SK-N-SH (cell line): ENCODE results near the gene ANK3.

Experiments
- EP300 ChIP-seq, 2 experiments: IDR thresholded peaks; 2 replicates each; pipeline versions ENCODE4 v1.4.0 to v1.6.1; 2012; ENCODE audit warnings: borderline replicate concordance in 1 of 2, low read depth in 1 of 2, low read length in 1 of 2
- GABPA ChIP-seq: IDR thresholded peaks from 2 replicates; pipeline ENCODE4 v1.4.0; 2012; ENCODE audit warnings: low read depth, mild to moderate bottlenecking
- GATA2 ChIP-seq: sonication (generic); formaldehyde crosslinking; IDR thresholded peaks from 2 replicates; pipeline ENCODE4 v1.5.0; 2020; ENCODE audit warnings: mild to moderate bottlenecking, missing genetic modification reagents
- JUND ChIP-seq: IDR thresholded peaks from 2 replicates; pipeline ENCODE4 v1.4.0; 2012
- MAX ChIP-seq: IDR thresholded peaks from 2 replicates; pipeline ENCODE4 v1.4.0; 2012; ENCODE audit warnings: low read depth
- MXI1 ChIP-seq: IDR thresholded peaks from 2 replicates; pipeline ENCODE4 v1.6.1; 2012; ENCODE audit warnings: mild to moderate bottlenecking, low read depth, low read length, improper control_type of control experiment
- RAD21 ChIP-seq: IDR thresholded peaks from 2 replicates; pipeline ENCODE4 v1.6.1; 2012; ENCODE audit warnings: mild to moderate bottlenecking, low read length
- SMC3 ChIP-seq: IDR thresholded peaks from 2 replicates; pipeline ENCODE4 v1.6.1; 2012; ENCODE audit warnings: low read depth, low read length, improper control_type of control experiment
- TAF1 ChIP-seq: IDR thresholded peaks from 2 replicates; pipeline ENCODE4 v1.6.1; 2012; ENCODE audit warnings: low read depth, mild to moderate bottlenecking, low read length, moderate library complexity, borderline replicate concordance
- TEAD4 ChIP-seq: IDR thresholded peaks from 2 replicates; pipeline ENCODE4 v1.4.0; 2012; ENCODE audit warnings: mild to moderate bottlenecking, borderline replicate concordance; ENCODE audit not compliant: insufficient read depth
- TF ChIP-seq, protein P1 (sequence below): fragments of 200-600 bp; sonication (generic); IDR thresholded peaks from 2 replicates; pipeline ENCODE4 v1.6.1; 2017; ENCODE audit warnings: antibody characterized with exemption, mild to moderate bottlenecking, moderate library complexity
- TF ChIP-seq, protein P2 (sequence below): fragments of 150-350 bp; IDR thresholded peaks from 2 replicates; pipeline ENCODE4 v1.6.1; 2016; ENCODE audit warnings: mild to moderate bottlenecking, low read depth, low read length
- TF ChIP-seq, protein P3 (sequence below): fragments of 150-350 bp; IDR thresholded peaks from 2 replicates; pipeline ENCODE4 v1.6.1; 2017; ENCODE audit warnings: antibody characterized with exemption, low read length, low read depth, borderline replicate concordance
- TF ChIP-seq, protein P4 (sequence below): IDR thresholded peaks from 2 replicates; pipeline ENCODE4; 2012

DNA sequence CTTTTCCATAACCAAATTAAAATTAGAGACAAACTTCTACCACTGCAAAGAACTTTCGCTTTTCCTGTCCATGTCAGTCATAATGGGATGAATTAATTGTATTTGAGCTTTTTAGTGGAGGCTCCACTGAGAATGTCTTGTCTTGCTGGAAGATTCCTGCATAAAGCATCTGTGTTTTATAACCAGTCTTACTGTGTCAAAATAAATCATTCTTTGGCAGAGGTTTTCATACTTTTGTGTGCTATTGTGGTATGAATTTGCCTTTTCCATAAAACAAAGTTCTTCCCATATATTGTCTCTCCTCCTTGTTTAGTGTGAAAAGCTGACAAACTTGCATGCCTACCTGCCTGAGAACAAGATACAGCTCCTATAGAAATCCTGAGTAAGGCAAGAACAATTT lies 358.5 kb downstream of the ANK3 start:
- TF ChIP-seq, protein P1, sequence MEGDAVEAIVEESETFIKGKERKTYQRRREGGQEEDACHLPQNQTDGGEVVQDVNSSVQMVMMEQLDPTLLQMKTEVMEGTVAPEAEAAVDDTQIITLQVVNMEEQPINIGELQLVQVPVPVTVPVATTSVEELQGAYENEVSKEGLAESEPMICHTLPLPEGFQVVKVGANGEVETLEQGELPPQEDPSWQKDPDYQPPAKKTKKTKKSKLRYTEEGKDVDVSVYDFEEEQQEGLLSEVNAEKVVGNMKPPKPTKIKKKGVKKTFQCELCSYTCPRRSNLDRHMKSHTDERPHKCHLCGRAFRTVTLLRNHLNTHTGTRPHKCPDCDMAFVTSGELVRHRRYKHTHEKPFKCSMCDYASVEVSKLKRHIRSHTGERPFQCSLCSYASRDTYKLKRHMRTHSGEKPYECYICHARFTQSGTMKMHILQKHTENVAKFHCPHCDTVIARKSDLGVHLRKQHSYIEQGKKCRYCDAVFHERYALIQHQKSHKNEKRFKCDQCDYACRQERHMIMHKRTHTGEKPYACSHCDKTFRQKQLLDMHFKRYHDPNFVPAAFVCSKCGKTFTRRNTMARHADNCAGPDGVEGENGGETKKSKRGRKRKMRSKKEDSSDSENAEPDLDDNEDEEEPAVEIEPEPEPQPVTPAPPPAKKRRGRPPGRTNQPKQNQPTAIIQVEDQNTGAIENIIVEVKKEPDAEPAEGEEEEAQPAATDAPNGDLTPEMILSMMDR: no peak
- TF ChIP-seq JUND (no peak), EP300 (IDR thresholded peaks at IDR 0.05; ENCODE audit: borderline replicate concordance in 1 of 2, low read depth in 1 of 2, low read length in 1 of 2) (no peak), TAF1 (no peak), SMC3 (no peak), GABPA (no peak), MXI1 (no peak), RAD21 (no peak), MAX (no peak), TEAD4 (no peak), GATA2 (CRISPR knock-in tag) (no peak)
- TF ChIP-seq, protein P2, sequence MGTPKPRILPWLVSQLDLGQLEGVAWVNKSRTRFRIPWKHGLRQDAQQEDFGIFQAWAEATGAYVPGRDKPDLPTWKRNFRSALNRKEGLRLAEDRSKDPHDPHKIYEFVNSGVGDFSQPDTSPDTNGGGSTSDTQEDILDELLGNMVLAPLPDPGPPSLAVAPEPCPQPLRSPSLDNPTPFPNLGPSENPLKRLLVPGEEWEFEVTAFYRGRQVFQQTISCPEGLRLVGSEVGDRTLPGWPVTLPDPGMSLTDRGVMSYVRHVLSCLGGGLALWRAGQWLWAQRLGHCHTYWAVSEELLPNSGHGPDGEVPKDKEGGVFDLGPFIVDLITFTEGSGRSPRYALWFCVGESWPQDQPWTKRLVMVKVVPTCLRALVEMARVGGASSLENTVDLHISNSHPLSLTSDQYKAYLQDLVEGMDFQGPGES: no peak
- TF ChIP-seq, protein P3, sequence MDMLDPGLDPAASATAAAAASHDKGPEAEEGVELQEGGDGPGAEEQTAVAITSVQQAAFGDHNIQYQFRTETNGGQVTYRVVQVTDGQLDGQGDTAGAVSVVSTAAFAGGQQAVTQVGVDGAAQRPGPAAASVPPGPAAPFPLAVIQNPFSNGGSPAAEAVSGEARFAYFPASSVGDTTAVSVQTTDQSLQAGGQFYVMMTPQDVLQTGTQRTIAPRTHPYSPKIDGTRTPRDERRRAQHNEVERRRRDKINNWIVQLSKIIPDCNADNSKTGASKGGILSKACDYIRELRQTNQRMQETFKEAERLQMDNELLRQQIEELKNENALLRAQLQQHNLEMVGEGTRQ: no peak
- TF ChIP-seq, protein P4, sequence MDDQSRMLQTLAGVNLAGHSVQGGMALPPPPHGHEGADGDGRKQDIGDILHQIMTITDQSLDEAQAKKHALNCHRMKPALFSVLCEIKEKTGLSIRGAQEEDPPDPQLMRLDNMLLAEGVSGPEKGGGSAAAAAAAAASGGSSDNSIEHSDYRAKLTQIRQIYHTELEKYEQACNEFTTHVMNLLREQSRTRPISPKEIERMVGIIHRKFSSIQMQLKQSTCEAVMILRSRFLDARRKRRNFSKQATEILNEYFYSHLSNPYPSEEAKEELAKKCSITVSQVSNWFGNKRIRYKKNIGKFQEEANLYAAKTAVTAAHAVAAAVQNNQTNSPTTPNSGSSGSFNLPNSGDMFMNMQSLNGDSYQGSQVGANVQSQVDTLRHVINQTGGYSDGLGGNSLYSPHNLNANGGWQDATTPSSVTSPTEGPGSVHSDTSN: peak; percentile 48
